GM13976 (cell line): ENCODE measurements around the gene TRMU.
"Not testable (repeated sequence)": the region's sequence is repeated elsewhere in the genome, so short reads cannot be mapped to it uniquely, and the experiment has no call there.

Source experiments
- DNase-seq: peaks from one replicate; pipeline ENCODE4 v3.0.0; 2012; ENCODE audit warnings: low spot score
- in situ Hi-C: fragments of 300-500 bp; cut with MboI; formaldehyde crosslinking; loops from one replicate; pipeline ENCODE4 v1.12.0; 2022; ENCODE audit warnings: low sequenced_read_pairs, mixed read lengths, inconsistent platforms; ENCODE audit not compliant: unreplicated experiment
- TF ChIP-seq, protein P1 (sequence below): IDR thresholded peaks from 2 replicates; pipeline ENCODE4 v1.5.1; 2012; ENCODE audit warnings: borderline replicate concordance, mild to moderate bottlenecking; ENCODE audit not compliant: insufficient read depth; ENCODE audit errors: extremely low read depth, missing control alignments, control extremely low read depth

TRMU gene

DNA sequence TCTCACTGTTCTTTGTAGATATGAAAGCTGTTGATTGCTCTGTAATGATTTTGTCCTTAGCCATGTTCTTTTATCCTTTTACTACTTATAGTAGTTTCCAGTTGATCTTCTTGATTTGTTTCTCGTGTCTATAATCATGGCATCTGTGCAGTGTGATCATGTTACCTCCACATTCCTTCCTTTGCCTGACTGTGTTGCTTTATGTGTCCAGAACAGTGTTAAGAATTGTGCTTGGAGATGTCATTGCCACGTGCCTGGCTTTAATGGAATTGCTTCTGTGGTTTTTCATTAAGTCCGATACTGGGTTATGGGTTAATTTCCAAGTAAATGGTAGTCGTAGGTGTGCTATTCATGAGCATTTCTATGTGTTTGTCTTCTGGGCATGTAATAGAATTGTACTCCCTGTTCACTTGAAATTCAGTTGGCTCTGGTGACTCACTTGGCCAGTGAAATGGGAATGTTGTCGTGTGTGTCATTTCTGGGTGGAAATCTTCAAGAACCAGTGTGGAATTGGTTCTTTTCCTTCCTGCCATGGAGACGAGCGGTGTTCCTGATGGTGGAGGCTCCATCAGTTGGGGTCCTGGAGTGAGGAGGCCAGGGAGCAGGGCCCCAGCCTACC is 32.1 kb upstream of the TRMU start:
- TF ChIP-seq, protein P1, sequence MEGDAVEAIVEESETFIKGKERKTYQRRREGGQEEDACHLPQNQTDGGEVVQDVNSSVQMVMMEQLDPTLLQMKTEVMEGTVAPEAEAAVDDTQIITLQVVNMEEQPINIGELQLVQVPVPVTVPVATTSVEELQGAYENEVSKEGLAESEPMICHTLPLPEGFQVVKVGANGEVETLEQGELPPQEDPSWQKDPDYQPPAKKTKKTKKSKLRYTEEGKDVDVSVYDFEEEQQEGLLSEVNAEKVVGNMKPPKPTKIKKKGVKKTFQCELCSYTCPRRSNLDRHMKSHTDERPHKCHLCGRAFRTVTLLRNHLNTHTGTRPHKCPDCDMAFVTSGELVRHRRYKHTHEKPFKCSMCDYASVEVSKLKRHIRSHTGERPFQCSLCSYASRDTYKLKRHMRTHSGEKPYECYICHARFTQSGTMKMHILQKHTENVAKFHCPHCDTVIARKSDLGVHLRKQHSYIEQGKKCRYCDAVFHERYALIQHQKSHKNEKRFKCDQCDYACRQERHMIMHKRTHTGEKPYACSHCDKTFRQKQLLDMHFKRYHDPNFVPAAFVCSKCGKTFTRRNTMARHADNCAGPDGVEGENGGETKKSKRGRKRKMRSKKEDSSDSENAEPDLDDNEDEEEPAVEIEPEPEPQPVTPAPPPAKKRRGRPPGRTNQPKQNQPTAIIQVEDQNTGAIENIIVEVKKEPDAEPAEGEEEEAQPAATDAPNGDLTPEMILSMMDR, result no peak
- in situ Hi-C loops, result loop anchor here (25.0 kb wide), 1 partner anchor 291 kb away; no protein-coding TSS in a partner anchor
- DNase-seq, result no peak

DNA sequence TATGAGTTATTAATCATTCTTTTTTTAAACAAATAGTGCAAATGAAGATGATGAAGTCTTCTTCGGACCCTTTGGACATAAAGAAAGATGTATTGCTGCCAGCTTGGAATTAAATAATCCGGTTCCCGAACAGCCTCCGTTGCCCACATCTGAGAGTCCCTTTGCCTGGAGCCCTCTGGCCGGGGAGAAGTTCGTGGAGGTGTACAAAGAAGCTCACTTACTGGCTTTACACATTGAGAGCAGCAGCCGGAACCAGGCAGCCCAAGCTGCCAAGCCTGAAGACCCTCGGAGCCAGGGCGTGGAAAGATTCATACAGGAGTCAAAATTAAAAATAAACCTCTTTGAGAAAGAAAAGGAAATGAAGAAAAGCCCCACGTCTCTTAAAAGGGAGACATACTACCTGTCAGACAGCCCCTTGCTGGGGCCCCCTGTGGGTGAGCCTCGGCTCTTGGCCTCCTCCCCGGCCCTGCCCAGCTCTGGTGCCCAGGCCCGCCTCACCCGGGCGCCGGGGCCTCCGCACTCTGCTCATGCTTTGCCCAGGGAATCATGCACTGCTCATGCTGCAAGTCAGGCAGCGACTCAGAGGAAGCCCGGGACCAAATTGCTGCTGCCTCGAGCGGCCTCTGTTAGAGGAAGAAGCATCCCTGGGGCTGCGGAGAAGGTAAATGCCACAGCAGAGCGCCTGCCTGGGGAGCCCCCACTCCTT is 27.1 kb upstream of the TRMU start:
- in situ Hi-C loops, result loop anchor here (25.0 kb wide), 1 partner anchor 296 kb away; no protein-coding TSS in a partner anchor
- DNase-seq, result no peak
- TF ChIP-seq, protein P1, result no peak

DNA sequence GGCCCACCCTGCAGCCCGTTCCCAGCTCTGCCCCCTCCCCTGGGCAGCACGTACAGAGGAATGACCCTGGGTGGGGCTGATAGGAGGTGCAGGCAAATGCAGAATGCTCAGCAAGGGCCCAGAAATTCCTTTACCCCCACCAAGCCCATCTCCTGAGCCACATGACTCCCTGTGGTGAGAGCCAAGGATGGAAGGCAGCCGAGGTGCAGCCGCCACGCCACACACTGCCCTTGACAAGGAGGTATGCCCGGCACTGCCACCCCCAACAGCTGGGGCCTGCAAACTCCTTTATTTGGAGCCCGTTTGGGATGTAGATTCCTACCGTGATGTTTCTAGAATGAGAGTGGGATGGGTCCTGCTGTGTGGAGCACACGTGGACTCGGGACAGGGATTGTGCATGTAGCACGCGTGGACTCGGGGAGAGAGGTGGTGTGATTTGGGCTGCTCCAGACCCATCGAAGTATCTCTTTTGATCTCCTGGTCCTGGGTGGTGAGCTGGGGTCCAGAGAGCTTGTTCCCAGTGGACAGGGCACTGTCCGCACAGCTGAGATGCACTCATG is 25.9 kb upstream of the TRMU start:
- in situ Hi-C loops, result loop anchor here (25.0 kb wide), 1 partner anchor 297 kb away; no protein-coding TSS in a partner anchor
- TF ChIP-seq, protein P1, result no peak
- no peak for DNase-seq

DNA sequence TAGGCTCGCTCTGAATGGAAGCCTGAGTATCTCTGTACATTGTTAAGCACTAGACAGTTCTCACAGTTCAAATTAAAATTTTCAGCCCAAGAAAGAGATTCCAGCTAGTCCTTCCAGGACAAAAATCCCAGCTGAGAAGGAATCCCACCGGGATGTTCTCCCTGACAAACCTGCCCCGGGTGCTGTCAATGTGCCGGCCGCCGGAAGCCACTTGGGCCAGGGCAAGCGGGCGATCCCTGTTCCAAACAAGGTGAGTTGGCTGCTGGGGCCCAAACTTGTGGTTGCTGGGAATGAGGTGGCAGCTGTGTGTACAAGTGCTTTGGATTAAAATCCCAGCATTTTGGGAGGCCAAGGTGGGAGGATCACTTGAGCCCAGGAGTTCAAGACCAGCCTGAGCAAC is 23.5 kb upstream of the TRMU start:
- in situ Hi-C loops, result loop anchor here (25.0 kb wide), 1 partner anchor 300 kb away; no protein-coding TSS in a partner anchor

DNA sequence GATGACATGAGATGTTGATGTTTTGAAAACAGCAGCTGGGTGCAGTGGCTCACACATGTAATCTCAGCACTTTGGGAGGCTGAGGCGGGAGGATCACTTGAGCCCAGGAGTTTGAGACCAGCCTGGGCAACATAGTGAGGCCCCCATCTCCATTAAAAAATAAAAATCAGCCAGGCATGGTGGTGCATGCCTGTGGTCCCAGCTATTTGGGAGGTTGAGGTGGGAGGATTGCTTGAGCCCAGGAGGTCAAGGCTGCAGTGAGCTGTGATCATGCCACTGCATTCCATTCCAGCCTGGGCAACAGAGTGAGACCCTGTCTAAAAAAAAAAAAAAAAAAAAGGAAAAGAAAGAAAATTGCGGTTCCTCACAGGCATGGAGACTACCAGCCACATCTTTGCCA is 22.7 kb upstream of the TRMU start:
- in situ Hi-C loops, result loop anchor here (25.0 kb wide), 1 partner anchor 301 kb away; no protein-coding TSS in a partner anchor
- DNase-seq, result not testable (repeated sequence)

More for the DNA sequence above, 23.5 kb upstream of the TRMU start:
- TF ChIP-seq, protein P1, result no peak
- DNase-seq, result no peak

DNA sequence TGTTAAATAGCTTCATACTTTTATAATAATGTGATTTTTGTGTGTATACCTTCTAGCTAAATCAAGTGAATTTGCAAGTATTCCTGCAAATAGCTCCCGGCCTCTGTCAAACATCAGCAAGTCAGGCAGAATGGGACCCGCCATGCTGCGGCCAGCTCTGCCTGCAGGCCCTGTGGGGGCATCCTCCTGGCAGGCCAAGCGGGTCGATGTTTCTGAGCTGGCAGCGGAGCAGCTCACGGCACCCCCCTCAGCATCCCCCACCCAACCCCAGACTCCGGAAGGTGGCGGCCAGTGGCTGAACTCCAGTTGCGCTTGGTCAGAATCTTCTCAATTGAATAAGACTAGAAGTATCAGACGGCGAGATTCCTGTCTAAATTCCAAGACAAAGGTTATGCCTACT is 19.5 kb upstream of the TRMU start:
- no peak for DNase-seq
- in situ Hi-C loops, result loop anchor here (25.0 kb wide), 1 partner anchor 304 kb away; no protein-coding TSS in a partner anchor
- TF ChIP-seq, protein P1, result no peak
